NCI-H82 treated with DMSO at 0.1 percent for 48 hours (cell line): ENCODE data around the gene ARHGEF17.

ENCODE experiments used
- DNase-seq: peaks from one replicate; lab custom pipeline; 2025; ENCODE audit not compliant: unreplicated experiment; lab: John Stamatoyannopoulos, UW

The ARHGEF17 gene

GRCh38 chr11:73391665-73392064, 83.6 kb downstream of the ARHGEF17 start:
- DNase-seq: no peak

DNA sequence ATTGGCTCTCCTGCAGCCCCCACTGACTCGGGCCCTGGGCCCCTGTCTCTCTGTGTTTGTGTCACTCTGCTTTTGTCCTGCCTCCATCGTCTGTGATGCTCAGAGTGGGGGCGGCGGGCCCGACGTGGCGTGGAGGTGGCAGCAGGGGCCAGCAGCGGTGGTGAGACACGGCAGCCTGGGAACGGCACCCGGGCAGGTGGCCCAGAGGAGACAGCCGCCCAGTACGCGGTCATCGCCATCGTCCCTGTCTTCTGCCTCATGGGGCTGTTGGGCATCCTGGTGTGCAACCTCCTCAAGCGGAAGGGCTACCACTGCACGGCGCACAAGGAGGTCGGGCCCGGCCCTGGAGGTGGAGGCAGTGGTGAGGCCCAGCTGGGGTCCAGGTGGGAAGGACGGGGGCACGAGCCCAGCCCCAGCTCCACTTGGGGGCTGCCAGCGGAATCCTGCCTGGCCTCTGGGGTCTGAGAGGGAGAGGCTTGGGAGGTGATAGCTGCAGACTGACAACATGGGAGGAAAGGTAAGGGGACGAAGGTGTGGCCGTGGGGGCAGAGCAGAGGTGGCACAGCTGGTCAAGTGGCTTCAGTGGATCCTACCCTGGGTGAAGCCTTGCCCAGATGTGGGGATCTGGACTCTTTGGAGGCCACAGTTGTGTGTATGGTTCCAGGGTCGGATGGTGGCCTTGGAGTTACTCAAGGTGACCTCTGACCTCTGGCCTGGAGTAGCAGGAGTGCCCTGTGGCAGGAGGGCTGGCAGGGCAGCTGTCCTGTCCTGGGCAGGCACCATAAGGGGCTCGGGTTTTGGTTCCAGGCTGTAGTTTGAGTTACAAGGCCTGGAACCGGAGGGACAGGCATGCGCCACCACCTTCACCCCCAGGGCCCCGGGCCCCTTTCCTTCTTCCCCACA, 84.3 kb downstream of the ARHGEF17 start:
- DNase-seq: no peak

DNA sequence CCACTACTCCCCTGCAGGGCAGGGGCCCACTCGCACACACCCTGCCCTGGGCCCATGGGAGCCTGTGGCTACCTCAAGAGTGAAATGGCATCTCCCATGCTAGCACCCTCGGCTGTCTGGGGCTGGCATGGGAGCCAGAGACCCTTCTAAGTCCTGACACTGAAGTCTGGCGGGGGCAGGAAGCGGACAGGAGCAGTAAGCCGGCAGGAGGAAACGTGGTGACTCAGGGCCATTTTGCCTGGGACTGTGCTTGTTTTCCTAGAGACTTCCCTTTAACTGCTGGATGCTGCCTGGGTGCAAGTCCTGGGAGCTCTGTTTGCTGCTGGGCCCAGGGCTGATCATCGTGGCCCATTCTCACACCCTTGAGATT, 84.9 kb downstream of the ARHGEF17 start:
- DNase-seq: no peak

DNA sequence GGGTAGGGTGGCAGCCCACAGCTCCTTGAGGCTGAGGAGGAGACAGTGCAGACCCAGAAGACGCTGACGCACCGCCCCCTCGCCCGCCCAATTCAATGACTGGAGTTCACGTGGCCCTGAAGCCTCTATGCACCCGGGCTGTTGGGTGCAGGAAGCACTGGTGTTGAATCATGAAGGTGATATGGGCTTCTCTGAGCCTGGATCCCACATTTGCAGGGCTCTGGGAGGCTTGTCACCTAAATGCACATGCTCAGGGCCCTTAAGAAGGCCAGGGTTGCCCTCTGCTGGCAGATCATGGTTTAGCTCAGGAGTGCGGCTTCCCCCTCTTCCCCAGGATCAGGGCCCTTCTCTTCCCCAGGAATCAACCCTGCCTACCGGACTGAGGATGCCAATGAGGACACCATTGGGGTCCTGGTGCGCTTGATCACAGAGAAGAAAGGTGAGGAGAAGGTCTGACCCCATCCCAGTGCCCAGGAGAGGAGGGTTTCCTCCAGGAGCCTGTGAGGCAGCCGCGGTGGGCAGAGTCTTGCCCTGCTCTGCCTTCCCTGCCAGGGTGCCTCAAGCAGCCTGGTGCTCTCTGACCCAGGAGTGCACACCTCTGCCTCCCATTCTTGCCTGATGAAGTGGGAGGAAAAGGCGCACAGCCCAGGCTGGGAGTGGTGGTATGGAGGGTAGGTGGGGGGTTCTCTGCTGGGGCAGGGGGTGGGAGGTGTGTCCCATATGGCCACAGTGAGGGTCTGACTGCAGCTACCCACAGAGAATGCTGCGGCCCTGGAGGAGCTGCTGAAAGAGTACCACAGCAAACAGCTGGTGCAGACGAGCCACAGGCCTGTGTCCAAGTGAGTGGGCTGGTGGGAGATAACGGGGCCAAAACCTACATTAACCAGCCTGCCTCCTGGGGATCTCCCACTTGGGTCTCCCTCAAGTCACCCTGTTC, 85.7 kb downstream of the ARHGEF17 start:
- peak; percentile 40 for DNase-seq

DNA sequence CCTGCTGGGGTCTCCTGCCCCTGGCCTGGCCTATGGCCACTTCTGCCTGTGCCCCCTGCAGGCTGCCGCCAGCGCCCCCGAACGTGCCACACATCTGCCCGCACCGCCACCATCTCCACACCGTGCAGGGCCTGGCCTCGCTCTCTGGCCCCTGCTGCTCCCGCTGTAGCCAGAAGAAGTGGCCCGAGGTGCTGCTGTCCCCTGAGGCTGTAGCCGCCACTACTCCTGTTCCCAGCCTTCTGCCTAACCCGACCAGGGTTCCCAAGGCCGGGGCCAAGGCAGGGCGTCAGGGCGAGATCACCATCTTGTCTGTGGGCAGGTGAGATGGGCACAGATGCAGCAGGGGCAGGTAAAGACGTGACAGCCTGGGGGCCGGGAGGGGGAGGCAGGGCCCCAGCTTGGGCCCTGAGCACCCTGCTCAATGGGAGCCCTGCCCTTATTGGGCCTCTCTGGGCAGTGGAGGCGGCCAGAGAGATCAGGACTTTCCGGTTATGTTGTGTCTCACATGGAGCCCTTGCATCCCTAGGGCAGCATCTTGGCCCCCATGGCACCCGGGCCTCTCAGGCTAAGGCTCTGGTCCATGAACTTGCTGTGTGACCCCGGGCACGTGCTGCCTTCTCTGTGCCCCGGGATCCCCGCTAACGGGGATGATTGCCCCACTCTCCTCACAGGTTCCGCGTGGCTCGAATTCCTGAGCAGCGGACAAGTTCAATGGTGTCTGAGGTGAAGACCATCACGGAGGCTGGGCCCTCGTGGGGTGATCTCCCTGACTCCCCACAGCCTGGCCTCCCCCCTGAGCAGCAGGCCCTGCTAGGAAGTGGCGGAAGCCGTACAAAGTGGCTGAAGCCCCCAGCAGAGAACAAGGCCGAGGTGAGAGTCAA, 86.6 kb downstream of the ARHGEF17 start:
- no peak for DNase-seq

DNA sequence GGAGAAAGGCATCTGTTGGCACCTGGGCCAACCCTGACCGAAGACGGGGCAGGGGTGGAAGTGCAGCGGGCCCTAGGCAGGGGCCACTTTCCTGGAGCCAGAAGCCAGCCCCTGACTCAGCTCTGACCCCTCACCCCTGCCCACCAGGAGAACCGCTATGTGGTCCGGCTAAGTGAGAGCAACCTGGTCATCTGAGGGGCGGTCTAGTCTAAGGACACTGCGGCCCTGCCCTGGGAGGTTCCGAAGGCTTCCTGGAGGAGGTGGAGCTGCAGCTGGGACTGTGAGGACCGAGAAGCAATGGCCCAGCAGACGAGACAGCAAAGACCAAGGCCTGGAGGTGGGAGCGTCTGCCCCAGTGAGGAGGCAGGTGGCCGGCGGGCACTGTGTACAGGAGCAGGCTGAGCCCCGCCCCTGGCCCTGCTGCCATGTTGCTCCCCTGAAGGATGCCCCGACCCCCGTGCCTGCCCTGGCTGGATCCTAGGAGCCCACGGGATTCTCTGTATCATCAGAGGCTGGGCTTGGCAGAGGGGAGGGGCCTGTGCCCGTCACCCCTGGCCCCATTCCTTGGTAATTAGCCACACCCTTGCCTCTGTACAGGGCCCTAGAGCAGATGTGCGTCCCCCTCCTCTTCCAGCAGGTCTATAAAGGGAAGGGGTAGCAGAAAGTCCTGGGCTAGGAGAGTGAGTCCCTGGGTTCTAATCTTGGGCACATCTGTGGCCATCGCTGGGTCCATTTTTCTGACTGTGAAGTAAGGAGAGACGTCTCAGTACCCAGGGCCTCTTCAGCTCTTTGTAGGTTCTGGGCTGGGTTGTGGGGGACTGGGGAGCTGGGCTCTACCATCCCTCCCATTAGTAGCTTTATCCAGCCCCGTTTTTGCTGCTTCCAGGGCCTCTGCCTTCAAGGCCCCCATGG, 87.5 kb downstream of the ARHGEF17 start:
- no peak for DNase-seq

DNA sequence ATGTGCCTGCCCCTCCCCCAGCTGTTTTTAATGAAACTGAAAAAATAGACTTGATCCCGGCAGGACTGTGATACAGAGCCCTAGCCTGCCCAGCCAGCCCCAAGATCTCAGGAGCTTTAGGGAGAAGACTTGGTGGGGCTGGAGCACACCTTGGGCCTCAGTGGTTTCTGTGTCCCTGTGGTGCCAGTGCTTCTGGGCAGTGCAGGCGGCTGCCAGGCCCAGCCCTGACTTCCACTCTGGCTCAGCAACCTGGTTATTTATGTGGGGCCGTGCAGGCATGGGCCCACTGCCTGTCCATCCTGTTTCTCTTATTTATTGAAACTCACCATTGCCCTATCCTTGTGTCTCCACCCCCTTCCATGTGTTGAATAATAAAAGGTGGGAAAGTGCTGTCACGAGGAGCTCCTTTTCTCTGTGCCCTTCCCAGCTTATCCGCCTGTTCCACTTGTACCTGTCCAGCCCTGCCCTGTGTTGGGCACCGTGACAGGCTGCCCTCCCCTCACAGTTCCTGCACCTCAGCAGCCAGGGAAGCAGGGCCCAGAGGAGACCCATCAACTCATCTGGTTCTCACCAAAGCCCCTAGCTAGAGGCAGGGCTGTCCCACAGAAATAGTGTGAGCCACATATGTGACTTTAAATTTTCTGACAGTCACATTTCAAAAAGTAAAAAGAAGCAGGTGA, 88.3 kb downstream of the ARHGEF17 start:
- no peak for DNase-seq

- DNase-seq: no peak
Observed at GRCh38 chr11:73396985-73397384, 88.9 kb downstream of the ARHGEF17 start.

DNA sequence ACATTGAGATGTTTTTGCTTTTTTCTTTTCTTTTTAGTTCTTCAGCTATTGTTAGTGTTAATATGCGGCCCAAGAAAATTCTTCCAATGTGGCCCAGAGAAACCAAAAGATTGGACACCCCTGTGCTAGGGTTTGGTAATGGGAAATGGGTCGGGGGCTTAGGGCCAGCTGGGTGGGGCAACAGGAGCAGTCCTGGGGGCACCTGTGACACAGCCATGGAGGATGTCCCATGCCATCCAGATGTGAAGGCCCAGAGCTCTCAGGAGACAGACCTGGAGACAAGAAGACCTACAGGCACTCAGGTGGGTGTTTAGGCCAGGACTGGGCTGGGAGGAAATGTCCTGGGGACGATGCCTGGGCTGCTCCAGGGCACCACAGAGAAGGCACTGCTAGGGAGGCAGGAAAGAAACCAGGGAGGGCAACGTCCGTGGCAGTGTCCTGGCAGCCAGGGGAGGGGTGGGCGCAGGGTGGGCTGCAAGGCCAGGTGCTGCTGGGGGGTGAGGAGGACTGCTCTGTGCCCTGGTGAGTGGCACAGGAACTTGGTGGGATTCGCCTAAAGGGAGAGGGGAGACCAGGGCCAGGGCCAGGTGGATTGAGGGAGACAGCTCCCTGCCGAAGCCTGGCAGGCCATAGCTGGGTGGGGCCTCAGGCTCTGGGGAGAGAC, 89.5 kb downstream of the ARHGEF17 start:
- DNase-seq: no peak

GRCh38 chr11:73398132-73398526, 90.1 kb downstream of the ARHGEF17 start:
- DNase-seq: no peak

DNA sequence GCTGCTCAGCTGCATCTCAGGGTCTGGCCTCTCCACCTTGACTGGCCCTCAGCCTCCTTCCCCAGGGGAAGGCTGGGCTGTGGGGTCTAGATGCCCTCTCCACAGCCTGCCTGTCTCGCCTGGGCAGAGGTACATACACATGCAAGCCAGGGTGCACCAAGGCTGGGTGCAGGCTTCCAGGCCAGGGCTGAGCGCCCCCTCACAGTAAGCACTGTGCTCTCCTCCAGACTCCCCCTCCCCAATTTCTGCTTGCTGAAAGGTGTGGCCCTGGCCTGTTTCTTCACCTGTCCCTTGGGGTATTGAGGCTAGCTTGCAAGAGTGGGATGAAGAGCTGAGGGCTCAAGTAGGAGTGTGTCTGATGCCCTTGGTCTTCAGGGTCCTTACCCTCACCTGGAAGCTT, 90.6 kb downstream of the ARHGEF17 start:
- no peak for DNase-seq

GRCh38 chr11:73399159-73399590, 91.1 kb downstream of the ARHGEF17 start:
- no peak for DNase-seq

GRCh38 chr11:73399636-73400035, 91.6 kb downstream of the ARHGEF17 start:
- DNase-seq: no peak

GRCh38 chr11:73400293-73400692, 92.2 kb downstream of the ARHGEF17 start:
- DNase-seq: no peak

- DNase-seq: no peak
Observed at GRCh38 chr11:73401217-73401923, 93.3 kb downstream of the ARHGEF17 start.

- DNase-seq: no peak
Observed at GRCh38 chr11:73401924-73402833, 94.1 kb downstream of the ARHGEF17 start.

GRCh38 chr11:73402834-73403185, 94.7 kb downstream of the ARHGEF17 start:
- no peak for DNase-seq
